HG03095 (cell line): ENCODE results near the gene OTOG.
"Not testable (repeated sequence)": the region's sequence is repeated elsewhere in the genome, so short reads cannot be mapped to it uniquely, and the experiment has no call there.

Experiments used
- ATAC-seq: cut with Tn5 transposase; IDR thresholded peaks from one replicate; pipeline ENCODE4 v1.9.1; 2021; ENCODE audit warnings: moderate library complexity; ENCODE audit not compliant: unreplicated experiment

OTOG gene

DNA sequence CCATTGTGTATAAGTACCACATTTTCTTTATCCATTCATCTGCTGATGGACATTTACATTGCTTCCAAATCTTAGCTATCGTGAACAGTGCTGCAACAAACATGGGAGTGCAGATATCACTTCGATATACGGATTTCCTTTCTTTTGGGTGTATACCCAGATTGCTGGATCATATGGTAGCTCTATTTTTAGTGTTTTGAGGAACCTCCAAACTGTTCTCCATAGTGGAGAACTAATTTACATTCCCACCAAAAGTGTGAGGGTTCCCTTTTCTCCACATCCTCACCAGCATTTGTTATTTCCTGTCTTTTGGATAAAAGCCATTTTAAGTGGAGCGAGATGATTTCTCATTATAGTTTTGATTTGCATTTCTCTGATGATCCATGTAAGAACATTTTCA, 75.7 kb downstream of the OTOG start:
- not testable (repeated sequence) for ATAC-seq

DNA sequence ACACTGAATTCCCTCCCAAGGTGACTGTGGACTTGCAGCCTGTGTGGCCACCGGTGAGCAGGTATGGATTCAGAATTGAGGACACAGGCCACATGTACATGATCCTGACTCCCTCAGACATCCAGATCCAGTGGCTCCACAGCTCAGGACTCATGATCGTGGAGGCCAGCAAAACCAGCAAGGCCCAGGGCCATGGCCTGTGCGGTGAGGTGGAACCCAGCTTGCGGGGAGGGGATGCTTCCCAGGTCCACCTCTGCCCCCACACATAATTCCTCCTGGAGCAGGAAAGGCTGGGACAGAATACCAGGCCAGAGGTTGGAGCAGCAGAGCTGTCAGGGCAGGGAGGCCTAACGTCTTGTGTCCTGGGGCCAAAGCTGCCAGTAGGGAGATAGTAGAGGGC, 82.1 kb downstream of the OTOG start:
- no peak for ATAC-seq

DNA sequence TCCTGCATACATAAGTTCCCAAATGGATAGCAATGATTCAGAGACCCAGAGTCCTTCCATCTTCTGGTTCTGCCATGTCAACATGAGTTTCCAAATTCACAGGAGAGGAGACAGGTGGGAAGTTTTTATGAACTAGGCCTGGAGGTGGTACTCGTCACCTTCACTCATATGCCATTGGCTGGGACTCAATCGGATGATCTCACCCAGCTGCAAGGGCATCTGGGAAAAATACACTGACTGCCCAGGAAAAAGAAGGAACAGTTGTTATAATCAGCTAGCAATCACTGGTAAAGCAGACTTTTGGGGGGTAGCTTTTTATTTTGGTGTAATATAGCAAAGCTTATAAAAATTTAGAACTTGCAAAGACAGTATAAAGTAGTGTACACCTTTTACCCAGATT, 83.9 kb downstream of the OTOG start:
- ATAC-seq, result no peak

DNA sequence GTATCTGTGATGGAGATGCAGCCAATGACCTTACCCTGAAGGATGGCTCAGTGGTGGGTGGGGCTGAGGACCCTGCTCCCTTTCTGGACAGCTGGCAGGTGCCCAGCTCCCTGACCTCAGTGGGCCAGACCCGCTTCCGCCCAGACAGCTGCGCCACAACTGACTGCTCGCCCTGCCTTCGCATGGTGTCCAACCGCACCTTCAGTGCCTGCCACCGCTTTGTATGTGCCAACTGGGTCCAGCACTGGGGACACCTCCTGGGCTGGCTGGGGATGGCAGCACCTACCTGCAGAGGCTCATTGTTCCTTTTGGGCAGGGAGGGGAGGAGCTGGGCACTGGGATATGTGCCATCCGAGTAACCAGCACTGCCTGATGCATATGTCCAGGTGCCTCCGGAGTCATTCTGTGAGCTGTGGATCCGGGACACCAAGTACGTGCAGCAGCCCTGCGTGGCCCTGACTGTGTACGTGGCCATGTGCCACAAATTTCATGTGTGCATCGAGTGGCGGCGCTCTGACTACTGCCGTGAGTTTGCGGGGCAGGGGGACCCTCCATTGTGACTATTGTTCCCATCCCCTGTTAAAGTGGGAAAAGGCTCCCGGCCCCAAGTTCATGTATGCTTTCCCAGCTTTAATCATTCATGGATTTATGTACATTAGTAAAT, 84.8 kb downstream of the OTOG start:
- no peak for ATAC-seq

DNA sequence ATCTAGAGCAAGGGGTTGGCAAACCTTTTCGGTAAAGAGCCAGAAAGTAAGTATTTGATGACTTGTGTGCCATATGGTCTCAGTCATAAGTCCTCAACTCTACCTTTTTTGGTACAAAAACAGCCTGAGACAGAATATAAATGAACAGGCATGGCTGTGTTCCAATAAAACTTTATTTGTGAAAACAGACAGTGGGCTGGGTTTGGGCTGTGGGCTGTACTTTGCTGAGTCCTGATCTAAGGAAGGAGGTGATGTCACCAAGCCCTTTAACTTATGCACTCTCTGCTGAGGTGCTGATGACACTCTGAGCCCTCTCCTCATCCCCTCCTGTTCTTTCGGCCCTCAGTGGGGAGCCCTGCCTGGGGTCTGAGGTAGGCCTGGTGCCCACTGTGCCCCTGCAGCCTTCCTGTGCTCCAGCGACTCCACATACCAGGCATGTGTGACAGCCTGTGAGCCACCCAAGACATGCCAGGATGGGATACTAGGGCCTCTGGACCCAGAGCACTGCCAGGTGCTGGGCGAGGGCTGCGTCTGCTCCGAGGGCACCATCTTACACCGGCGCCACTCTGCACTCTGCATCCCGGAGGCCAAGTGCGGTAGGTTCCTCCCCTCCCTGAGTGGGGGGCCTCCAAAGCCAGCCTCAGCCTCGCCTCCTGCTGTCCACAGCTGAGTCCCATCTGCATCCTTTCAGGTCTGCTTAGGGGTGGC, 86.4 kb downstream of the OTOG start:
- ATAC-seq, result no peak

DNA sequence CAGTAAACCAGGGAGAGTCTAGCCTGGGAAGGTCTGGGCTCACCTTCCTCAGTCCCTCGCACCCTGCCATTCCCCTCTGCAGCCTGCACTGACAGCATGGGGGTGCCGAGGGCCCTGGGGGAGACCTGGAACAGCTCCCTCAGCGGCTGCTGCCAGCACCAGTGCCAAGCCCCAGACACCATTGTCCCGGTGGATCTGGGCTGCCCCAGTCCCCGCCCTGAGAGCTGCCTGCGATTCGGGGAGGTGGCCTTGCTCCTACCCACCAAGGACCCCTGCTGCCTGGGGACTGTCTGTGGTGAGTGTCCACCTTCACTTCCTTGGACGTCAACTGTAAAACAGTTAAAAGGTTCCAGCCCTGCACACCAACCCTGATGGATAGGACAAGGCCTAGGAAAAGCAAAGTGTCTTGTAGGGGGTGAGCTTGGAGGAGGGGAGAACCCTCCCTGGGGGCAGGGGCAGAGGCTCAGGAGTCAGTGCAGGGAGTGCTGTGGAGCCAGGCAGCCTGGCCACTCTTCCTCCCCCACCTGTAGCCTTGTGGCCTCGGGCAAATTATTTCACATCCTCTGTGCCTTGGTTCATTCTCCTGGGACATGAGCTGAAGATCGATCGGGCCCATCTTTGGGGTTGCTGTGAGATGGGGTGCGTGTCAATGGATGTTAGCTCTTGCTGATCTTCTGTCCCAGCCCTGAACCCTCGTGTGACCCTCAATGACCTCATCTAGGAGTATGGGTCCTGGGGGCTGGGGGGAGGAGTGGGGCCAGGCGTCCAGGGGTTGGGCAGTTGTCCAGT, 87.1 kb downstream of the OTOG start:
- no peak for ATAC-seq

DNA sequence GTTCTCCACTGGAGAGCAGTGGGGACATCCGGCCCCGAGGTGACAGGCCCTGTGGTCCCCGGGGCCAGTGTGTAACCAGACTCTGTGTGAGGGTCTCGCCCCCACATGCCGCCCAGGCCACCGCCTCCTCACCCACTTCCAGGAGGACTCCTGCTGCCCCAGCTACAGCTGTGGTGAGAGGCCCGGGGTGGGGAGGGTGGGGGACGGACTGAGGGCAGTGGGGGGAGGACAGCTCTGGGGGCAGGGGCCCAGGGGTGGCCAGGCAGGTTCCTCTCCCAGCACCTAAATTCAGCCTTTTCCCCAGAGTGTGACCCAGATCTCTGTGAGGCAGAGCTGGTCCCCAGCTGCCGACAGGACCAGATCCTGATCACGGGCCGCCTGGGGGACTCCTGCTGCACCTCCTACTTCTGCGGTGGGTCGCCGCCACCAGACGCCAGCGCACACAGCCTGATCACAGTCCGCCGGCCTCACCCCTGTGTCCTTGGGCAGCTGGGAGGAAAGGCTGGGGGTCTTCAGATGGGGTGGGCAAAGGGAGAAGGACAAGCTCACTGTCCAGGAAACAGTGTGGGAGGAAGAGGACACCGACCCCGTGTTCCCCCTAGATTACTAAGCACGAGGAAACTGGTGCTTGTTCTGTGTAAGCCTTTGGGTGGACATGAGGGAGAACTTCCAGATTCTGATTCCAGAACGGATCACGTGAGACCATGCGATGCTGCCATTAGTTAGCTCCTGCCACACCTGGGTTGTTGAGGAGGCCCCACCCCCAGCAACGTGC, 87.9 kb downstream of the OTOG start:
- ATAC-seq, result no peak

DNA sequence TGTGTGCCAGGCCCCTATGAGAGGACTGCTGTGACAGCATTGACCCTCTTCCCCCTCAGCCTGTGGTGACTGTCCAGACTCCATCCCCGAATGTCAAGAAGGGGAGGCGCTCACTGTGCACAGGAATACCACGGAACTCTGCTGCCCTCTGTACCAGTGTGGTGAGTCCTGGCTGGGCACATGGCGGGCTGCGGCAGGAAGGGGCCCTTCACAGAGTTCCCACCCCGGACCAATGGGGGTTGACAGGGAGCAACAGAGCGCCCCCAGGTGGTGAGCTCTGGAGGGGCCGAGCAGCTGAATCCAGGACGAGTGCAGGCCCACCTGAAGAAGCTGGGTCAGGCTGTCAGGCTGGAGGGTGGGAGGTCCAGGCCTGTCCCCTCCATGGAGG, 88.5 kb downstream of the OTOG start:
- ATAC-seq, result no peak

DNA sequence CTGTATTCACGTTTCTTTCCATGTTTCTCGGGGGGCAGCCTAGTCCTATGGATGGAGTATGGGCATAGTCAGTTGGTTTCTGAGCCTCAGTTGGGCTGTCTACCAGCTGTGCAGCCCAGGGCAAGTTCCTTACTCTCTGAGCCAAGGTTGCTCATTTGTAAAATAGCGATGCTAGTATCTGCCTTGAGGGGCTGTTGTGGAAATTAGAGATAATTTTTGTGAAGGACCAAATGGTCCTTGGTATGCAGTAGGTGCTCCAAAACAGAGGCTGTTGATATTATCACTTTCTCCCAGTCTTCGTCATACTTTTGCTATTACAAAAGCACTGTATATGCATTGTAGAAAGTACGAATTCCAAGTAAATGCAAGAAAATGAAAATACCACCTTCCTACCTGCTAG, 89.7 kb downstream of the OTOG start:
- no peak for ATAC-seq

DNA sequence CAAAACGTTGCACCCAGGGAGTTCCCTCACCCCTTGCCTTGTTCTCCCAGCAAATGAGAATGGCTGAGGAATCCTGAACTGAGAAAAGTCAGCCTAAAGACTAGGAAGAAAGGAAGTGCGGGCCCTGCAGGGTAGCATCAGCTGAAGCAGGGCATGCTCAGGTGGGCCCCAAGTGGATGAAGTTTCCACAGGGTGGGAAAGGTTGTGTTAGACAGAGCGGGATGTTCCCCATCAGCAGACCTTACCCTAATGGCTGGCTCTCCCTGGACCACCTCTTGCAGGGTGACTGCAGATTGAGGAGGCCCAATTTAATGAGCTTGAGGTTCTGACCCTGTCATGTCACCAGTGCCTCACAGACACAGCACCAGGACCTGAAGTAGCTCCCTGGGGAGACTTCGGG, 90.8 kb downstream of the OTOG start:
- ATAC-seq, result no peak

DNA sequence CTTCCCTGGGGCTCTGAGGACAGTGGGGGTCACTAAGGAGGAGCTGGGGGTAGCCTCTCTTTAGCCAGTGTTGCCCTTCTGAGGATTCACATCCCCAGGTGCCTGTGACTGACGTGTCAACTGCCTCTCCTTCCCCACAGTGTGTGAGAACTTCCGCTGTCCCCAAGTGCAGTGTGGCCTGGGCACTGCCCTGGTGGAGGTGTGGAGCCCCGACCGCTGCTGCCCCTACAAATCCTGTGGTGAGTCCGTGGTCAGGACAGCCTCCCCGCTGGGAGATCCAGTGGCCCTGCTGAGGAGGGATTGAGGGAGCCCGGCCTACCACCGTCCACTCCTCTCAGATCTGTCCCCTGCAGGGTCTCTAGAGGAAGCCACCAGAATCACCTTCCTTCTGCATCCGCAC, 91.3 kb downstream of the OTOG start:
- no peak for ATAC-seq

DNA sequence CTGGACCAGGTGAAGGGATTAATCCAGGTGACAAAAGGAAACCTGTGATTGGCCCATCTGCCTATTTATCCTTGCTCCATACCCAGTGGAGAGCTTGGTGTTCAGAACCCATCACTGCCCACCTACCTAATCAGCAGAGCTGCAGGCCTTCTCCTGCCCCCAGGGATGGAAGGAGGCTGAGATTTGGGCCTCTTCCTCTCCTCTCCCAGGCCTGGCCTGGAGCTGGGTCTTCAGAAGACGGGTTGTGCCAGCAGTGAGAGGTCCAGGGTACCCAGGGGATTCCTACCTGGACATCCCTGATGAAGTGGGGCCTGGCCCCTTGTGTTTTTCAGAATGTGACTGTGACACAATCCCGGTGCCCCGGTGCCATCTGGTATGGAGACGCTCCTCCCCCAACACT, 92.0 kb downstream of the OTOG start:
- no peak for ATAC-seq

DNA sequence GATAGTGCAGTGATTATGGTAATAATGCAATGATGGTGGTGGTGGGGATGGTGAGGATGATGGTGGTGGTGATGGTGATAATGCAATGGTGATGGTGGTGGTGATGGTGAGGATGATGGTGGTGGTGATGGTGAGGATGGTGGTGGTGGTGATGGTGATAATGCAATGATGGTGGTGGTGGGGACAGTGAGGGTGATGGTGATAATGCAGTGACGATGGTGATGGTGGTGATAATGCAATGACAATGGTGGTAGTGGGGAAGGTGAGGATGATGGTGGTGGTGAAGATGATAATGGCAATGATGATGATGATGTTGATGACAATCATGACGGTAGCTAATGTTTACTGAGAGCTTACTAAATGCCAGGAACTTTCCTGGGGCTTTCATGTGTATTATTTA, 92.7 kb downstream of the OTOG start:
- ATAC-seq, result no peak

DNA sequence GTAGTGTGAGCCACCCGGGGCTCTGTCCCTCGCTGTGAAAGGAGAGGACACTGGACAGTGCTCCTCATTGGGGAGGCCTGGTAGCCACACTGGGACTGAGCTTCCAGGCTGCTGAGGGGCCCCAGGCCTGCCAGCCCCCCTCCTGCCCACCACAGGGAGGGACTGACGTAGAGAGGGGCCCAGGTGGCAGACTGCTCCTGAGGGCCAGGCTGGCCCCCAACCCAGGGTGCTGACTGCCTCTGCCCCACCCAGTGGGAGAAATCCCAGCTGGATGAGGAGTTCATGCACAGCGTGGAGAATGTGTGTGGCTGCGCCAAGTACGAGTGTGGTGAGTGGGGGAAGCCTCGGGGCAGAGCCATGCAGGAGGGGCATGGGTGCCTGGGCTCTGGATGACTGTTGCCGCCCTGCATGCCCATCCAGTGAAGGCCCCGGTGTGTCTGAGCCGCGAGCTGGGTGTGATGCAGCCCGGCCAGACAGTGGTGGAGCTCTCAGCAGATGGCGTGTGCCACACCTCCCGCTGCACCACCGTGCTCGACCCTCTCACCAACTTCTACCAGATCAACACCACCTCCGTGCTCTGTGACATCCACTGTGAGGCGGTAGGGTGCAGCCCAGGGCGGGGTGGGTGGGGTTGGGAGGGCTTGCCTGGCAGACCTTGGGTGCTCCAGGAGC, 93.6 kb downstream of the OTOG start:
- ATAC-seq, result no peak

DNA sequence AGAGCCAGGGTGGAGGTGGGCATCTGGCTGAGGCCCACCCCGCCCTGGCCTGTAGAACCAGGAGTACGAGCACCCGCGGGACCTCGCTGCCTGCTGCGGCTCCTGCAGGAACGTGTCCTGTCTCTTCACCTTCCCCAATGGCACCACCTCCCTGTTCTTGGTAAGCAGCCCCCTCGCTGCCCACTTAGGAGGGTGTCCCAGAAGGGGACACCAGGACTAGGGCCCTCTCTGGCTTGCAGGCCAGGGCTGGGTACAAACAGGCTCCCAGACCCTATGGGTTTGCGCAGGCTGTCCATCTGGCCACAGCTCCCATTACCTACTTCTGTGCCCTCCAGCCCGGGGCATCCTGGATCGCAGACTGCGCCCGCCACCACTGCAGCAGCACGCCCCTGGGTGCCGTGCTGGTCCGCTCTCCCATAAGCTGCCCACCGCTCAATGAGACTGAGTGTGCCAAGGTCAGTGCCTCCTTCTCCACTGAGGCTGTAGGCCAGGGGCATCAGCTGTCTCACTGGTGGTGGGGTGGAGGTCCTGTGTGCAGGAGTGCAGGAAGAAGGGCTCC, 94.8 kb downstream of the OTOG start:
- no peak for ATAC-seq

DNA sequence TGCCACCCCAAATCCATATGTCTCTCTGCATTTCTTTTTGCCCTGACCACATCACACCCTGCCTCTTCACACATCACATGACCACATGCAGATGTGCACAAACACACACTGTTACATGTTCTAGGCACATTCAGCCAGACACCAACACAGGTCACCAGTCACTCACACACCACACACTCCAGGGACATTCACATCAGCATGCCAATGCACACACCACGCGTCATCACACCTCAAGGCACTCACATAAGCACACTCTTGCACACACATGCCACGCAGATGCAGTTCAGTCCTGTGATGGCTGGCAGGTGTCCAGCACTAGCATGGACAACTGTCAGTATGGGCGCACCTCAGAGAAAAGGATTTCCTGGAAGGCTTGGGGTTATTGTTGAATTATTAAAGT, 95.3 kb downstream of the OTOG start:
- no peak for ATAC-seq

DNA sequence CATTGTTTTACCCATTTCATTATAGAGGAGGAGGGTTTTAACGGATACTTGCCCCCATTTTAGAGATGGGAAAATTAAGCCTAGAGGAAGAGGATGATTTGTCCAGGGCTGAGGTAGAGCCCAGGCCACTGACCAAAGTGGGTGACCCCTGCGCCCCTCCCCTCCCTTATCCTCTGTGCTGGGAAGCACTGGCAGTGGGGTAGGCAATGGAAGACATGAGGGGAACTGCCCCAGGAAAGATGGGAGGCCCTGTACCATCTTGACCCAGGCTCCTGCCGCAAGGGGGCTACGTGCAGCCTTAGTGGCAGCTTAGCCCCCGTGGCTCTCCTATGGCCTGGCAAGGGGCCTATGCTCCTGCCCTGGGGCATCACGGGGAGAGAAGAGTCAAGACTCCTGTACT, 95.9 kb downstream of the OTOG start:
- ATAC-seq, result no peak

DNA sequence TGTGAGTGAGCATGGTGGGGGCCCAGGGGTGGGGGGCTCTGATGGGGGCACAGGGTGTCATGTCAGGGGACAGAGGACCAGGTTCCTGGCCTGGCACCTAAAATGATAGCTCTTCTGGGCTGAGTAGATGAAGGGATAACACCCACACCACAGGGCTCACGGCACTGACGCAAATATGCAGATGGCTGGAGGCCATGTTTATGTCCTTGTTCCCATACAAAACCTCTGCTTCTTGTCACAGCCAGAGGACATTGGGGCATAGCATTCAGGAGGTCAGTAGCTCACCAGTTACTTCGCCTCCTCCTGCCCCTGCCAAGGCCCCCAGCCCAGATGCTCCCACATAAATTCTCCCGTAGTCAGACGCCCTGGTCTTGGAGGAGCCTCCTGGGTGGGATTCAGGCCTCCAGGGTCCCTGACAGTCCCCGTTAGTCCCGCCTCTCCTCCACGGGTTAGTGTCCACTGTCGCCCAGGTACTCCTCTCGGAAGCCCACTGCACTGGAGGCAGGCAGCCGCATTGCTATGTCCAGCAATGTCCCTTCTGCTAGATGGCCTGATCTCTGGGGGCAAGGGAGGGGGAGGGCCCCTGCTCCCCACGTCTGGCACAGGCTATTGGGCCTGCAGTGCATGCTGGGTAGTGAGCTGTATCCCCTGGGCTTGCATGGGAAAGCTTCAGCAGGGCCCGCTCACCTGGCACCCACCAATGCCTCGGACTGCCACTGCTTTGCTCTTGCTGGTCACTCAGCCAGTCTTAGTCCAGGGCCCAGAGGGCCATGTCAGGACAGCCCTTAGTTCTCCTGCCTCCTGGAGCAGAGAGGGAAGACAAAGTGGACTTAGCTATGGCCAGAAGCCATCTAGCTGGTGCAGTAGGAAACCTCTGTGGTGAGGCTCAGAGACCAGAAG, 96.7 kb downstream of the OTOG start:
- no peak for ATAC-seq

DNA sequence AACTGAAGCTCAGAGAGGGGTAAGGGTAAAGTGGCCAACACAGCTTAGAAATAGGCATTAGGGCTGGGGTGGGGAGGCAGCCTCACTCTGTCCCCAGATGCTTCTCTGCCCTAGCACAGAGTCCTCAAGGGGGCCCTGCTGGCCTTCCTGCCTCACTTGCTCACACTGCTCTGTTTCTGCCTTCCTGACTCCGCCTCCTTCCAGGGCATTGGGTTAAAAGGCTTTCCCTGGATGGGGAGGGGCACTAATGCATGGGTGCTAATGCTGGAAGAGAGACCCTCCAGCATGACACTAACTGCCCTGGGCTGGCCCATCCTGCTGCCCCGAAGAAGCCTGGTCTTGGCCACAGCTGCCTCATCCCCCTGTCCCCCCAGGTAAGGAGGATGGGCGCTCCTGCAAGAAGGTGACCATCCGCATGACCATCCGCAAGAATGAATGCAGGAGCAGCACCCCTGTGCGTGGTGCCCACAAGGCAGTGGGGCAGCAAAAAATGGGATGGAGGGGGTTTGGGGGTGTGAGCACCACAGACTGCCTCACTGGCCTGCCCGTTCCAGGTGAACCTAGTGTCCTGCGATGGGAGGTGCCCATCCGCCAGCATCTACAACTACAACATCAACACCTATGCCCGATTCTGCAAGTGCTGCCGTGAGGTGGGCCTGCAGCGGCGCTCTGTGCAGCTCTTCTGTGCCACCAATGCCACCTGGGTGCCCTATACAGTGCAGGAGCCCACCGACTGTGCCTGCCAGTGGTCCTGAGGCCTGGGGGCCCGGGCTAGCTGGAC, 98.3 kb downstream of the OTOG start:
- no peak for ATAC-seq
